ENCODE measurements around the gene MGAT2. TPM values are rescaled to one million over a fixed set of nuclear protein-coding genes. Genes with fewer than 3 reads are reported as not detected.

Gene MGAT2
- total and polyA plus RNA-seq, 2 of the 4 experiments (the other 2 are of a cell fraction) = 36.6 to 67.6 TPM

GRCh38 chr14:49659526-49660455, 39.2 kb downstream of the MGAT2 start:
- no peak overlapping the region for H2BK20ac ChIP-seq (ENCODE audit: low read depth, low read length)
- no peak for ATAC-seq (ENCODE audit: low read depth)
- intact Hi-C loops (cut with micrococcal nuclease) (no loop called here), dilution Hi-C loops (cut with HindIII; ENCODE audit: low sequenced_read_pairs, unreplicated experiment) (no loop called here), in situ Hi-C loops (cut with MboI; ENCODE audit: low sequenced_read_pairs) (no loop called here)
- H4K91ac ChIP-seq (ENCODE audit: insufficient read depth, low read depth, low read length) = no peak overlapping the region
- no peaks in the 10 kb centered on the region; the same call in 1 of the 2 replicates for H3K4me1 ChIP-seq (ENCODE audit: control insufficient read depth, insufficient read depth, low read length)
- DNase-seq = no peak
- H3K79me1 ChIP-seq (ENCODE audit: low read depth in 1 of 2, low read length in 2 of 2) = peaks cover 4 to 7% of the 10 kb centered on the region in 2 experiments; a peak in 3 of 4 replicates
- H3K27ac ChIP-seq (ENCODE audit: insufficient read depth, low read length) = no peak overlapping the region
- no peak overlapping the region for H2BK120ac ChIP-seq (ENCODE audit: low read depth, low read length)
- no peak overlapping the region; the same call in 1 of the 2 replicates for H2AK5ac ChIP-seq (ENCODE audit: low read depth, low read length)
- no peaks in the 10 kb centered on the region for H3K9me3 ChIP-seq (ENCODE audit: control insufficient read depth, insufficient read depth, low read length)
- H3K27me3 ChIP-seq (ENCODE audit: control insufficient read depth, insufficient read depth, low read length) = no peaks in the 10 kb centered on the region
- no peak overlapping the region for H3K4ac ChIP-seq (ENCODE audit: low read depth, low read length)
- no peak overlapping the region for H3K18ac ChIP-seq (ENCODE audit: low read depth, low read length)
- ChIA-PET POLR2A (ENCODE audit: unreplicated experiment) (interaction anchor here (0.6 kb wide), 1 partner anchor 178 kb away, joined by 4 read pairs; no protein-coding TSS in a partner anchor), CTCF (no interaction called here)
- WGBS, 2 experiments (ENCODE audit: extremely low coverage in 2 of 2, insufficient read length in 1 of 2) = no CpG with 5 or more reads among the region's 2 CpGs
- H4K20me1 ChIP-seq (ENCODE audit: insufficient read depth, low read length) = no peaks in the 10 kb centered on the region
- H3K4me2 ChIP-seq (ENCODE audit: low read depth, low read length) = no peak overlapping the region
- H3K9me1 ChIP-seq (ENCODE audit: insufficient read depth, low read length) = no peaks in the 10 kb centered on the region
- H3K36me3 ChIP-seq (ENCODE audit: control insufficient read depth, insufficient read depth, low read length) = no peaks in the 10 kb centered on the region
- no peak overlapping the region for H2AK9ac ChIP-seq (replicated peaks; ENCODE audit: low read depth, low read length, poor library complexity)
- H3K56ac ChIP-seq (ENCODE audit: extremely low read depth, insufficient read depth, low read length) = no peak overlapping the region
- H3K9ac ChIP-seq (ENCODE audit: low read depth, low read length) = no peak overlapping the region
- no TSS peak for BruUV-seq (replicated peaks)
- H4K5ac ChIP-seq (ENCODE audit: low read depth, low read length) = no peak overlapping the region
- H2BK5ac ChIP-seq (ENCODE audit: low read depth, low read length, poor library complexity, severe bottlenecking) = no peak overlapping the region
- H2AFZ ChIP-seq (replicated peaks; ENCODE audit: low read length, poor library complexity) = no peak overlapping the region
- H2BK15ac ChIP-seq (ENCODE audit: low read depth, low read length) = no peak overlapping the region
- H3K4me3 ChIP-seq (ENCODE audit: insufficient read depth, low read depth, low read length) = no peak overlapping the region
- no peak overlapping the region for H4K8ac ChIP-seq (ENCODE audit: low read depth in 2 of 2, low read length in 2 of 2)
- 0 out of 2 replicates have a peak overlapping the region, but pooled peaks have one; percentile 29 for H3K23ac ChIP-seq (ENCODE audit: low read depth, low read length)
- no peak for TF ChIP-seq RAD21 (IDR thresholded peaks at IDR 0.05; ENCODE audit: low read length)
- TF ChIP-seq CEBPB (IDR thresholded peaks at IDR 0.05; ENCODE audit: low read depth, low read length) = peak; percentile 35; the same call in 1 of the 2 replicates
- no peak for TF ChIP-seq MAZ (IDR thresholded peaks at IDR 0.05; ENCODE audit: borderline replicate concordance, low read depth, low read length)
- TF ChIP-seq, protein P1, sequence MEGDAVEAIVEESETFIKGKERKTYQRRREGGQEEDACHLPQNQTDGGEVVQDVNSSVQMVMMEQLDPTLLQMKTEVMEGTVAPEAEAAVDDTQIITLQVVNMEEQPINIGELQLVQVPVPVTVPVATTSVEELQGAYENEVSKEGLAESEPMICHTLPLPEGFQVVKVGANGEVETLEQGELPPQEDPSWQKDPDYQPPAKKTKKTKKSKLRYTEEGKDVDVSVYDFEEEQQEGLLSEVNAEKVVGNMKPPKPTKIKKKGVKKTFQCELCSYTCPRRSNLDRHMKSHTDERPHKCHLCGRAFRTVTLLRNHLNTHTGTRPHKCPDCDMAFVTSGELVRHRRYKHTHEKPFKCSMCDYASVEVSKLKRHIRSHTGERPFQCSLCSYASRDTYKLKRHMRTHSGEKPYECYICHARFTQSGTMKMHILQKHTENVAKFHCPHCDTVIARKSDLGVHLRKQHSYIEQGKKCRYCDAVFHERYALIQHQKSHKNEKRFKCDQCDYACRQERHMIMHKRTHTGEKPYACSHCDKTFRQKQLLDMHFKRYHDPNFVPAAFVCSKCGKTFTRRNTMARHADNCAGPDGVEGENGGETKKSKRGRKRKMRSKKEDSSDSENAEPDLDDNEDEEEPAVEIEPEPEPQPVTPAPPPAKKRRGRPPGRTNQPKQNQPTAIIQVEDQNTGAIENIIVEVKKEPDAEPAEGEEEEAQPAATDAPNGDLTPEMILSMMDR (conservative IDR thresholded peaks at IDR 0.05; ENCODE audit: low read depth, low read length) = no peak
- no peak overlapping the region for H3K14ac ChIP-seq (replicated peaks; ENCODE audit: low read depth, low read length)

Measured in IMR-90 (cell line).